ENCODE measurements around the gene GPR158. TPM values are rescaled to one million over a fixed set of nuclear protein-coding genes. Genes with fewer than 3 reads are reported as not detected.

Gene GPR158
- total and polyA plus RNA-seq, 2 experiments from 2014 or later = 0.02 to 0.47 TPM

DNA sequence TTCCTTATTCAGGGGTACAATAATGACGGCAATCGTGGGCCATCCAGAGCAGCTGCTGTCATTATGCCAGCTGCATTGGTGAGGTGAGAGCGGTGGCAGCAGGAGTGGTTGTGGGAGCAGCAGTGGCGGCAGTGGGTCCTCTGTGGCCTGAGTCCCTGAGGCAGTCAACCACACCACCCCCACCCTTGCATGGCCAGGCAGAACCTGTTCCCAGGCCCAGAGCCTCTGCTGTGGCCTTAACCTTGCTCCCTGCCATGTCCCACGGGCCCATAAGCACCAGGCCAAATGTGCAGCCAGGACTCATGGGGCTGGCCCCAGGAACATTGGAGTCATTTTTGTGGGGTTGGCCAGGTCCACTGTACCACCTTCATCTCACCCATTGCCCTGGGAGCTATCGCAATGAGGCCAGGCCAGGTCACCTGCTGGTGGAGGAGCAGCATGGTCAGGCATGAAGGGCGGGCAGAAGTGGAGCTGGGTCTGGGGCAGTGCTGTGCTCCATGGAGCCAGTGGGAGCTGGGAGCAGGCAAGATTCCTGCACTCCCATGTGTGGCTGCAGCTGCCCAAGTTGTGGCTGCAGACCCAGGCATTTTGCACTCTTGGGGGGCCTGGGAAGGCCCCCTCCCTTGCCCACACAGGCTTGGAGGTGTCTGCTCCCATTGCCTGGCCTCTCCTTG, 213.5 kb downstream of the GPR158 start:
- no peaks in the 10 kb centered on the region for H4K20me1 ChIP-seq (ENCODE audit: insufficient read depth, poor library complexity, severe bottlenecking)
- H3K4me1 ChIP-seq (ENCODE audit: insufficient read depth) = no peaks in the 10 kb centered on the region
- WGBS (ENCODE audit: low lambda C conversion rate, missing lambda C conversion rate) = 92% methylated on average over 7 of the region's 7 CpGs
- no peaks in the 10 kb centered on the region for H3K27me3 ChIP-seq
- no peaks in the 10 kb centered on the region for H3K79me2 ChIP-seq
- H3K27ac ChIP-seq = no peak overlapping the region
- TF ChIP-seq EZH2phosphoT487 (IDR thresholded peaks at IDR 0.05; ENCODE audit: low read depth, severe bottlenecking, unreplicated experiment) (no peak), EZH2 (IDR thresholded peaks at IDR 0.05; ENCODE audit: borderline replicate concordance) (no peak)
- TF ChIP-seq, protein P1, sequence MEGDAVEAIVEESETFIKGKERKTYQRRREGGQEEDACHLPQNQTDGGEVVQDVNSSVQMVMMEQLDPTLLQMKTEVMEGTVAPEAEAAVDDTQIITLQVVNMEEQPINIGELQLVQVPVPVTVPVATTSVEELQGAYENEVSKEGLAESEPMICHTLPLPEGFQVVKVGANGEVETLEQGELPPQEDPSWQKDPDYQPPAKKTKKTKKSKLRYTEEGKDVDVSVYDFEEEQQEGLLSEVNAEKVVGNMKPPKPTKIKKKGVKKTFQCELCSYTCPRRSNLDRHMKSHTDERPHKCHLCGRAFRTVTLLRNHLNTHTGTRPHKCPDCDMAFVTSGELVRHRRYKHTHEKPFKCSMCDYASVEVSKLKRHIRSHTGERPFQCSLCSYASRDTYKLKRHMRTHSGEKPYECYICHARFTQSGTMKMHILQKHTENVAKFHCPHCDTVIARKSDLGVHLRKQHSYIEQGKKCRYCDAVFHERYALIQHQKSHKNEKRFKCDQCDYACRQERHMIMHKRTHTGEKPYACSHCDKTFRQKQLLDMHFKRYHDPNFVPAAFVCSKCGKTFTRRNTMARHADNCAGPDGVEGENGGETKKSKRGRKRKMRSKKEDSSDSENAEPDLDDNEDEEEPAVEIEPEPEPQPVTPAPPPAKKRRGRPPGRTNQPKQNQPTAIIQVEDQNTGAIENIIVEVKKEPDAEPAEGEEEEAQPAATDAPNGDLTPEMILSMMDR (IDR thresholded peaks at IDR 0.05; ENCODE audit: poor library complexity) = no peak
- H3K4me2 ChIP-seq = no peak overlapping the region
- no peak overlapping the region for H2AFZ ChIP-seq
- H3K9me2 ChIP-seq (replicated peaks; ENCODE audit: insufficient read depth) = no peaks in the 10 kb centered on the region
- H3K9me3 ChIP-seq (ENCODE audit: low read depth) = peaks cover 6% of the 10 kb centered on the region
- H3K36me3 ChIP-seq (replicated peaks; ENCODE audit: insufficient read depth, low read depth) = no peaks in the 10 kb centered on the region
- H3K4me3 ChIP-seq = no peak overlapping the region
- no peak for DNase-seq (ENCODE audit: low spot score)

DNA sequence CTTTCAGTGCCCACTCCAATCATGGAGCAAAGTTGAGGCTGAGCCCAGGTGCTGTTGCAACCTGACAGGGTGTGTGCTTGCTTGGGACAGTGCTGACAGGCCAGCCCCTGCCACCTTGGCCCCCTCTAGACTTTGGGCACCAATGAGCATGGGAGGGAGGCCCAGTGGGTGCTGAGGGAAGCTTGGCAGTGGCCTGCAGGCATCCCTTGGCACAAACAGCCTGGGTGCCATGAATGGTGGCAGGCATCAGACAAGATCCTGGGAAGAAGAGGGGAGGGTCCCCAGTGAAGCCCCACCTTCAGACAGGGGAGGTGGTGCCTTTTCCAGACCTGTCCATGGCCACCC, 214.0 kb downstream of the GPR158 start:
- H3K4me2 ChIP-seq = no peak overlapping the region
- no peak overlapping the region for H2AFZ ChIP-seq
- no peaks in the 10 kb centered on the region for H3K4me1 ChIP-seq (ENCODE audit: insufficient read depth)
- H4K20me1 ChIP-seq (ENCODE audit: insufficient read depth, poor library complexity, severe bottlenecking) = no peaks in the 10 kb centered on the region
- no peak for DNase-seq (ENCODE audit: low spot score)
- no peak overlapping the region for H3K27ac ChIP-seq
- TF ChIP-seq EZH2phosphoT487 (IDR thresholded peaks at IDR 0.05; ENCODE audit: low read depth, severe bottlenecking, unreplicated experiment) = no peak
- no peak for TF ChIP-seq EZH2 (IDR thresholded peaks at IDR 0.05; ENCODE audit: borderline replicate concordance)
- TF ChIP-seq, protein P1 (IDR thresholded peaks at IDR 0.05; ENCODE audit: poor library complexity) = no peak
- H3K9me2 ChIP-seq (replicated peaks; ENCODE audit: insufficient read depth) = no peaks in the 10 kb centered on the region
- H3K79me2 ChIP-seq = no peaks in the 10 kb centered on the region
- H3K36me3 ChIP-seq (replicated peaks; ENCODE audit: insufficient read depth, low read depth) = no peaks in the 10 kb centered on the region
- no peak overlapping the region for H3K4me3 ChIP-seq
- H3K27me3 ChIP-seq = no peaks in the 10 kb centered on the region
- peaks cover 6% of the 10 kb centered on the region for H3K9me3 ChIP-seq (ENCODE audit: low read depth)

DNA sequence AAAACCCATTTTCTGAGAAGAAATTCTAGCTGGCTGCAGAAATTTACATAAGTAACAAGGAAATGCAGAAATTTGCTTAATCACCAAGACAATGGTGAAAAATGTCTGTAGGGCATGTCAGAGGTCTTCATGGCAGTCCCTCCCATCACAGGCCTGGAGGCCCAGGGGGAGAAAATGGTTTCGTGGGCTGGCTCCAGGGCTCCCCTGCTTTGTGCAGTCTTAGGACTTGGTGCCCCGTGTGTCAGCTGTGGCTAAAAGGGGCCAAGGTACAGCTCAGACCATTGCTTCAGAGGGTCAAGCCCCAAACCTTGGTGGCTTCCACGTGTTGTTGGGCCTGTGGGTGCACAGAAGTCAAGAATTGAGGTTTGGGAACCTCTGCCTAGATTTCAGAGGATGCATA, 215.9 kb downstream of the GPR158 start:
- no peaks in the 10 kb centered on the region for H3K27me3 ChIP-seq
- H4K20me1 ChIP-seq (ENCODE audit: insufficient read depth, poor library complexity, severe bottlenecking) = no peaks in the 10 kb centered on the region
- no peak overlapping the region for H3K27ac ChIP-seq
- TF ChIP-seq EZH2phosphoT487 (IDR thresholded peaks at IDR 0.05; ENCODE audit: low read depth, severe bottlenecking, unreplicated experiment) = no peak
- no peak for TF ChIP-seq EZH2 (IDR thresholded peaks at IDR 0.05; ENCODE audit: borderline replicate concordance)
- TF ChIP-seq, protein P1 (IDR thresholded peaks at IDR 0.05; ENCODE audit: poor library complexity) = no peak
- no peaks in the 10 kb centered on the region for H3K4me1 ChIP-seq (ENCODE audit: insufficient read depth)
- no peaks in the 10 kb centered on the region for H3K9me2 ChIP-seq (replicated peaks; ENCODE audit: insufficient read depth)
- DNase-seq (ENCODE audit: low spot score) = no peak
- no peaks in the 10 kb centered on the region for H3K36me3 ChIP-seq (replicated peaks; ENCODE audit: insufficient read depth, low read depth)
- 64% methylated on average over 3 of the region's 3 CpGs for WGBS (ENCODE audit: low lambda C conversion rate, missing lambda C conversion rate)
- H3K79me2 ChIP-seq = no peaks in the 10 kb centered on the region
- no peak overlapping the region for H3K4me2 ChIP-seq
- H3K9me3 ChIP-seq (ENCODE audit: low read depth) = peaks cover 6% of the 10 kb centered on the region
- H3K4me3 ChIP-seq = no peak overlapping the region
- no peak overlapping the region for H2AFZ ChIP-seq

Data from hepatocyte (in vitro differentiated cells).